GM19035 (cell line): ENCODE data around the gene RNU6-7.

Experiments used
- ATAC-seq: cut with Tn5 transposase; IDR thresholded peaks from one replicate; pipeline ENCODE4 v1.9.1; 2021; ENCODE audit not compliant: unreplicated experiment

The RNU6-7 gene

DNA sequence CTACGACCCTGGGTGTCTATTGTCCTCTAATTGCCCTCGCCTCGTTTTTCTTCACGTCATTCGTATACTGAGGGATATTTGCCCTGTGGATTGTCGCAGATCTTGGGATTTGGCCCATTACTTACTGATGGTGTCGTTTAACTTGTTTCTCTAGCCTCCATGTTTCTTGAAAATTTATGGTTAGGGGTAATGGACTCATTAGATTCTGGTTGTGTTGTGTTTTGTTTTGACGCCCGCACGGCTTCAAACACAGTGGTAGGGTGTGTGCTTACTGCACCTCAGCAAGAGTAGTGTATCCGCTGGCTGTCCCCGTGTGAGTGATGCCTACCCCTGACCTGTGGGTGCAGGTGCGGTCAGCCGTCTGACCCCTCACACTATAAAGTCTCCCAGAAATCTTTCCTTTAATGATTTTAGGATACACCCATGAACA, 2.1 kb downstream of the RNU6-7 start:
- ATAC-seq, result no peak

DNA sequence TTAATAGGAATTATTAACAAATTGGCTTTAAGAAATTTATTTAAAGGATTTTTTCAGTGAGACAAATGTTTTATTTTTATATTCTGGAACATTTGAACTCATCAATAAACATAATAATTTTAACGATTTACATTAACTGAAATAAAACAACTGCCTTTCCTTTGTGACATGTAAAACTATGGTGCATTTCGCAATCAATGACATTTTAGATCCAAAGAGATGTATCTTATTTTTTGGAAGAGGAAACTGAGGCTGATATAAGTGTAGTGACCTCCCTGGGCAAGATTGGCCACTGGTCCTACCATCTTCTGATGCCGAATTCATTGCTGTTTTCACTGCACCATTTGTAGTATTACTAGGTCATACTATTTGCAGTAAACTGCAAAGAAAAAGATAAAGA, 3.7 kb downstream of the RNU6-7 start:
- ATAC-seq, result no peak

DNA sequence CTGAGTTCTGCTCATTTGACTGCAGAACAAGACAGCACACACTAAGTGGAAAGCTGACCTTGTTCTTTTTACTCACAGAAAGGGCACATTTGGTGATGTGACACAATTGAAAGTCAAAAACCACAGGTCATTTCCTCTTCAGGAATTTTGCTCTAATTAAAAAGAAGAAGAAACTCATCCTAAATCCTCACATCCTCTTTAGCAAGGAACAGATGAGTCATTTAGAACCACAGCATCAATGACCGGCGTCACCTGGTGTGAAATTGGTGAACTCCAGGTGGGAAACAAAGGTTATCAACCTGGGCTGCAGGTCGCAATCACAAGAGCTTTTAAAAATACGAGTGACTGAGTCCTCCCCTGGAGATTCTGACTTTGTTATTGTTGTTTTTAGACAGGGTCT, 4.1 kb downstream of the RNU6-7 start:
- no peak for ATAC-seq

DNA sequence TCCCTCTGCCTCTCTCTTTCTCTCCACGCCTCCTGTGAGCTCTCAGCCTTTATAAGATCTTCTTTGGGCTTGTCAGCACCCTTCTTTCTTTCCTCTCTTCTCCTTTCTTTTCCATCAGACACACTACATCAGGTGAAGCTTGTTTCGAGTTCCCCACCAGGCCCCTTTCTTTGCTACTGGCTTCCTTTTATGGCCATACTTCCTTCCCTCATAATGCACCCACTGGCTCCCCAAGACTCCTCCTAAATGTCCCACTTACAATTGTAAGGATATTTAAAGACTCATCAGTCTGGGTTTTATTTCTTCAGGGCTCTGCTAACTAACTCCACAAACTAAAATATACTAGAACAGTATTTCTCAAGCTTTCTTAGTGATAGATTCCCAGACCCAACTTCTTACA, 4.7 kb downstream of the RNU6-7 start:
- no peak for ATAC-seq

DNA sequence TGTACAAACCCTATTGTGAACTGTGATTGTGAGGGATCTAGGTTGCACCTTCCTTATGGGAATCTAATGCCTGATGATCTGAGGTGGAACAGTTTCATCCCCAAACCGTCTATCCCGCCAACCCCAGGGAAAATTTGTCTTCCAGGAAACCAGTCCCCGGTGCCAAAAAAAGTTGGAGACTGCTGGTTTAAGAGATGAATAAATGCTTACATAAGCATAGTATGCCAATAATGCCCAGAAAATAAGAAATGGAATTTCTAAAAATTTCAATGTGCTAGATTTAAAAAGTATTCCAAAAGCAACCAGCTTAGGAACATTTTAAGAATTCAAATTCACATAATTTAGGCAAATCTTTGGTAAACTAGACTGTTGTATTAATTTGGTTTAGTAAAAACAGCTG, 6.6 kb downstream of the RNU6-7 start:
- ATAC-seq, result no peak

DNA sequence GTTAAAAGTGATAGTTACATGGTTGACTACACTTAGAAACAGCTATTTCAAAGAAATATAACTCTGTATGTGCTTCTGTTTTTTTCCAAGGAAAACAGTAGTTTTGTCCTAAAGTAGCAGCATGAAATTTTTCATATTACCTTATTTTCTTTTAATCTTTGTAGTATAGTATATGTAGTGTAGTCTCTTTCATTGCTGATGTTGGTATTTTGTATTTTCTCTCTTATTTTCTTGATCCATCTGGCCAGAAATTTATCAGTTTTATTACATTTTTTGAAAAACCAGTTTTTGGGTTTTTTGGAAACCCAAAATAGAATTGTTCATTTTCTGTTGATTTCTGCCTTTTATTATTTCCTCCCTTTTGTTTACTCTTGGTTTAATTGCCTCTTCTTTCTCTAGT, 7.6 kb downstream of the RNU6-7 start:
- no peak for ATAC-seq

DNA sequence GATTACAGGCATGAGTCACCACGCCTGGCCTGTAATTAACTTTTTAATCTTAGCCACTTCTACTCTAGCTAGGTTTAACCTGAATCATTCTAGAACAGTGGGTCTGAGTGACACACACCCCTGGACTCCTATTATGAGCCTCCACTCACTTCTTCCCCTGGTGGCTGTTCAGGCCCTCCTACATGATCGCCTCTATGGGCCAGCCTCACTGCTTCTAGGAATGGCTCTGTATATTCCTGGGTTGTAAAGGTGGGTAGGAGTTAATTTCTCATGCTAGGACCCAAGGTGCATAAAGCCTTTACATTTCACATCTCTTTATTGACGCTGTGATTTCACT, 9.2 kb downstream of the RNU6-7 start:
- no peak for ATAC-seq

DNA sequence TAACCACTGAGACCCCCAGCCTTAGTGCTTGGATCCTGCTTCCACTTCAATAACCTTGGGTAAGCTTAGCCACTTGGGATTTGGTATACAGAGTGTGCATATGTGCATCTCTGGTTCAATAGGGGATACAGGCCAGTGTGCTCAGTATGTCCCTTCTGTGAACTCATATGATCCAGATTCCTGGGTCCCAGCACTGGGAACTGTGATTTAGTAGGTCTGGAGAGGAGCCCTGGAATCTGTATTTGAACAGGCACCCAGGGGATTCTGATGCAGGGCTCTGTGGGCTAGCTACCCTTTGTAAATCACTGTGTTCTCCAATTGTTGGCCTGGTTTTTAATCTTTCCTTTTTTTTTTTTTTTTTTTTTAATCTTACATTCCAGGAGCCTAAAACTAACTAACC, 11.0 kb downstream of the RNU6-7 start:
- ATAC-seq, result no peak

DNA sequence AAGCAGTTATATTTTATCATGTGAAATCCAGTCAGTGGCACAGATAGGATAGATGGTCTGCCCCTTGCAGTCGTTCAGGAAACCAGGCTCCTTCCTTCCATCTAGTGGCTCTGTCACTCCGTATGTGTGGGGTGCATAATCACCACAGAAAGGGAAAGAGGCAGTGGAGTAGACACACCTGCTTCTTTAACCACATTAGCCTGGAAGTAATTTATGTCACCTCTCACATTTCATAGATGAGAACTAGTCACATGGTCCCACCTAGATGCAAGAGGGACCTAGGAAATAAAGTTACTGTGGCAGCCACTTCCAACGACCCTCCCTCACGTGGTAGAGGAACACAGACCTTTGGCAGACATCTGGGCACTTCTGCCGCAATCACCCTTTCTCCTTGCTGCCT, 15.5 kb downstream of the RNU6-7 start:
- no peak for ATAC-seq

DNA sequence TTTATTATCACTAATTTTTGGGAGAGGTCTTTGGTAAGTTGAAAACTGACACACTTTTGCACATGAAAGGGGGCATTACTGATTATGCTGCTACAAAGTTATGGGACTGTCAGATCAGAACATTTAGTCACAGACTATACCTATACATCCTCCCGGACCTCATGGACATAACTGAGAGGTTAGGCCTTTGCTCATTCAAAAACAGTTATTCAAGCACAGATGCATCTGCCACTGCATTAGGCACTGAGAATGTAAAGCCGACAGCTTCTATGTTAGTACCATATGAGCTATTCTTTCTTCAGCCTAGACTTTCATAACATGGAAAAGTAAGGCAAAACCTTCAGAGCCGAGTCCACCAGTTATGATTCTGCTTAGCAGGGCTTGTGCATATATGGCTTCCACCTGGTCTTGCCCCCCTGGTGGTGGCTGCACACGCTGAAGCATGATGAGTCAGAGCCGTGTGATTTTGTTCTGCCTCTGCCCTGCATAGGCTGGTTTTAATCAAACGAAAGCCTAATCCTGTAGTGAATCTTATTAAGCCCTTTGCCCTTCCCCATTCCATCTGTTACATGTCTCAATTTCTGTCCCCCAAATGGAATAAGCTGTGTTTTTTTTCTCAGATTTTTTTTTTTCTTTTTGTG, 23.0 kb downstream of the RNU6-7 start:
- ATAC-seq, result no peak

DNA sequence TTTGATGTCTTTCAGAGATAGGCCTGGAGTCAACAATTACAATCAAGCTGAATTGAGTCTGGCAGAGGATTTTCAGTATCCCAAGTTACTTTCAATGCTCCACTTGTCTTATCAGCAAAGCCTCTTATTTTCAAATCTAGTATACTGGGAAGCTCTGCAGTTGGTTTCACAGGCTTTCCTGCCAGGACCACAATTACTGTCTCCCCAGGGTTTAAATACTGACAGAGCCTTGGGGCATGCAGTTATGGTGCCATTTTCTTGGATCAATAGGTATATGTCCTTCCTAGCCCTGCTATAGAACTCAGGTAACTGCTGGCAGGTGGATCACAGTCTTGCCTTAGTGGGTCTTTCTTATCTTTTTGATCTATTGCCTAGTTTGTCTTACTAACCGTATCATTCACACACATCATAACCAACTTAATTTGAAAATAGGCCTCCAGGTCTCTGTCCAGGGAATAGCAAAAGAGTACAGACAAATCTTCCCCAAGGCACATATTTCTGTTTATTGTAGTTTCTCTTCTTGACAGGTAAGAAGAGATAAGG, 23.6 kb downstream of the RNU6-7 start:
- no peak for ATAC-seq

DNA sequence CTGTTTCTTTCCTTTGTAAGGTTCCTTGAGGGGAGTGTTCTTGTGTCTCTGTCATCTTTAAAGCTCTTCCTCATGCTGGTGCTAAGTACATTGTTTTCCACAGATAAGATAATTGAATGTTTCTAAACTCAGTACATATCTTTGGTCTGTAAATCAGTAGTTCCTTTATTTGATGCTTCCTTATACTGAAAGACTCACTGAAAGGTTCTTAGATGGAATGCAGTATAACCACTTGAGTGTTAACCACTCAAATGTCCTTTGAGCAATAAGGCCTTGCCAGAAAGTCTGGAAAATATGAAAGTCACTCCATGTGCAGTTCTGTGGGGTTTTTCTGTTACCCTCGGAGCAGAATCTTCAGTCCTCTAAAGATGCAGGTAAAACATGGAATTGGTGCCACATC, 24.2 kb downstream of the RNU6-7 start:
- no peak for ATAC-seq

DNA sequence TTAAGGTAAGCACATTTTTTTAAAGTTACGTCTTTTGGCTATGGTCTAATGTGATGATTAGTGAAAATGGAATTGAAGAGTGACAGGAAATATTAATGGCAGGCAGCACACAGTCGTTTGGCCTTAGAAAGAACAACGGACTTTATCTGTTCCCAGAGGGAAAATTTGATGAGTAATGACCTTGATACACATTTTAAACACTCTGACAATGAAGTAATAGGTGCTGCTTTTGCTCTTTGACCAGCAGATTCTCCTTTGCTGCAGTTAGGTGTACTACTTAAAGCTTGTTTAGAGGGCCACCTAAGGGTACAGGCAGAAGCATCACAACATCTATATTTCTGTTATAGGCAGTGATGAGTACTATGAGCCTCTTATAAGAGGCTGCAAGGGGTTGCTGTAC, 28.3 kb downstream of the RNU6-7 start:
- no peak for ATAC-seq

DNA sequence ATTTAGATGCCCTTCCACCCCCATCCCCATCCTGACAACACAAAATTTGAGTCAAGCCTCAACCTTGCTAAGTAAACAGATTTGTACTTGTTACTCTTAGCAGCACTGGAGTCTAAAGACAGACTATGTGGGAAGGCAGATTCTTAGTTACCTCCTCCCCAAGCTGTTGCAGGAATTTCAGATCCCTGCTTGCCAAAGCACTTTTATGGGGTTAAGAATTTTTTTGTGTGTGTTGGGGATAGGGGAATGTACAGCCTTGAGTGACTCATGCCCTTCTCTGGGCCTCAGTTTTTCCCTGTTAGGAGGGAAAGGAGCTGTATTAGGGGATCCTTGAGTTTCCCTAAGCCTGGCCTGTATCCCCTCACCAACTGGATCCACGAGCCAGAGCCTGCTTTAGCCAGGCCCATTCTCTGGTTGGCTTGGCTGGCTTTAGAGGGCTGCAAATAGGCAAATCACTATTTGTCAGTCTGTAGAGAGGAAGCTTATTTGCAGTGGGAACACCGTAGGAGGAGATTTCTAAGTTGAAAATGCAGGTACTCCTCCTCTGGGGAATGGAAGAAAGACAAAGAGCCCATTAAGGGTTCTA, 28.9 kb downstream of the RNU6-7 start:
- no peak for ATAC-seq

DNA sequence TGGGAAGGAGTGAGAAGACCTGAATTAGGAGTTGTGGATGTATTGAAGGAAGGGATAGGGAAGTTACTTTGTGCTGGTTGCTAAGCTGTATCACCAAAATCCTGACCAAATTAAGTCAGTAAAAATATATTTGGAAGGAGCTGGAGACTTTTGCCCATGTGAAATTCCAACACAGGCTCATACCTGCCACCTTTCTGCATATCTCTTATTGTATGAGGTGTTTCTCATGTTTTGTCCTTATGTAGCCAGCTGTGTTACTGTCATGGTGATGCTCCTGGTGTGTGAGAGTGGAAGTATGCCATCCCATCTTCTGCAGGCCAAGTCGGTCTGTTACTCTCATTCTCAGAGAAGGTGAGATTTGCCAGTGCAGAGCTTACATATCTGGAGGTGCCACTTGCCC, 30.6 kb downstream of the RNU6-7 start:
- no peak for ATAC-seq

DNA sequence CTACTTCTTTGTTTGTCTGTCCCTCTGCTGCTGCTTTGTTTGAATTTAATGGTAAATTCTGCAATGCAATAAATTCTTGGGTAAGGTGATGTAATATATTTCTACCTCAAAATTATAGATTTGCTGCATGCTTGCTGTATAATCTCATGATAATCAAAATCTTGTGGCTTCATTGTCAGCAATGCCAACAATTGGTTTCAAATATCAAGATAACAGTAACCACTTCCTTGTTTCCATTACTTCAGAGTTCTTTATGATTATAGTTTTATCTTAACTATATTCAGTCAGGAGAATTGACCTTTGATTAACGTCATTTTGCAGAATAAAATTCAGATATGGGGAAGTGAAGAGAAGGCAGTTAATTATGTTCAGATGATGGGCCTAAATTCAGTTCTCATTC, 31.4 kb downstream of the RNU6-7 start:
- ATAC-seq, result no peak

DNA sequence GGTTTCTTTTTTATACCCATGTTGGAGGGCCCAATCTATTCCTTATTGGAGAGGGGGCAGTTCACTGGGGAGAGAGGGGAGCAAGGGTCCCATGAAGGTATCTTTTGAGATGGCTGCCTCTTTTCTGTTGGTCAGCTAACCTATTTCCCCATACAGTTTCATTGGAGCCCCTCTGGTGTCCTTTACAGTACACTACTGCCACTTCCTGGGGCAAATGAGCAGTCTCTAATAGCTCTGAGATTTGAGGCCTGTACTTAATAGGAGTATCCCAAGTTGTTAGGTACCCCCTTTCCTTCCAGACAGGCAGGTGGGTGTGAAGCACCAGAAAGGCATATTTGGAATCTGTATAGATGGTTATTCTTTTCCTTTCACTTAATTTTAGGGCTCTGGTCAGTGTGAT, 42.6 kb downstream of the RNU6-7 start:
- no peak for ATAC-seq

DNA sequence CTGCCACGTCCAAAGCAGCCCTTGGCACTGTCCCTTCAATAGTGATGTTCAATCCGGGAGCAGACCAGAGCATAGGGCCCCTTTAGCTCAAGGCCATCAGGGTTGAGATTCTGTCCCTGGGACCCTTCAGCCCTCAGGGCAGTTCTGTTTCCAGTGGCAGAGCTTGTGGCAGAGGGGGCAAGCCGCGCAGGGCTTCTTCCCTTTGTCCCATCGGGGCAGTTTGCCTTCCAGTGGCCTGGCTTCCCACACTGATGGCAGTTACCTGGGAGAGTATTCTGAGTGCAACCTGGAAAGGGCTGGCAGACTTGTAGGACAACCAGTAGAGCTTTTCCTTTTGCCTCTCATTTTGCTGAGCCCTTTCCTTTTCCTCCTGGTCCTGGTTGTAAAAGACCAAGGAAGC, 44.9 kb downstream of the RNU6-7 start:
- no peak for ATAC-seq

DNA sequence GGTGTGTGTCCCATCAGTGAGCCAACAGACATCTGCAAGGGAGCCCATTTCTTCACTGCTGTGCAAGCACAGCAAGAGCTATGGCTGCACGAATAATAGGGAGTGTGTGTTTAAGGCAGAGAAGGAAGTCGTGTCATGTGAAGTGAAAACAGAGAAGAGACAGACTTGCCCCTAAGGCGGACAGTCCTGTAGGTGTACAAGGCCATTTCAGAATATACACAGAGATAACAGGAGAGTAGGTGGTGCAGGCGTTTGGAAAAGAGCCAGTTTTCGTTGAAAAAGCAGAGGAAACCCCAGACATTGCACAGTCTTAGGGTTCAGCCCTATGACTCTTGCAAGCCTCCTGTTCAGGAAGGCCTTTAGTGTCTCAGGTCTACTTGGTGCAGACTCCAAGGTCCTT, 47.5 kb downstream of the RNU6-7 start:
- no peak for ATAC-seq

DNA sequence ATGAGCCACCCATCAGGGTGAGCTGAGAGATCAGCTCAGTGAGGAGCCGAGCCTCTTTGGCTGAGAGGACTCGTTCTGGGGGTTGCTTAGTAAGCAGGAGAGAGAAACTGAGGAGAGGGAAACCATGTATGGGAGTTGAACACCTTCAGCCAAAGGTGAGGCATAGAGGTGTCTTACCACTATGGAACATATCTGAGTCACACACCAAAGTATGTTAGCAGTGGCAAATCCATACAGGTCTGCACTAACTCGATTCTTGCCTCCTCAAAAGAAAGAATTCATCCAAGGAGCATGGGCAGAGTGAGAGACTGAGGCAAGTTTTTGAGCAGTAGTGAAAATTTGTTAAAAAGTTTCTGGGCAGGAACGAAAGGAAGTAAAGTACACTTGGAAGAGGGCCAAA, 47.9 kb downstream of the RNU6-7 start:
- no peak for ATAC-seq

DNA sequence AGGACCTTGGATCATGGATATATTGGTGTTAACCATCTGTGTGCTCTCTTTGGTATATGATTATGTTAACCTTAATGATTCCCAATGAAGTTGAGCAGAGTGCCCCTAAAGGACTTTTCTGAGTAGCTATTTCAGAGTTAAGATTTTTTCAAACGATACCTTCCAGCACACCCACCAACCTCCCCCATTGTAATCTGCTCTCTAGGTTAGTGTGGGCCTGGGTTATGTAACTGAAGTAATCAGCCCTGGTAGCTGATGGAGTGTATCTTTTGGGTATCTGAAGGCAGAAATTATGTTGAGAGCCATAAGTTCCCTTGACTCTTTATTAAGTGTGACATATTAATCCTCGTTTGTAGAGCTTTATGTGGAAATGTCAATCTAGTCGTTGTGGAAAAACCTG, 48.8 kb downstream of the RNU6-7 start:
- ATAC-seq, result no peak

DNA sequence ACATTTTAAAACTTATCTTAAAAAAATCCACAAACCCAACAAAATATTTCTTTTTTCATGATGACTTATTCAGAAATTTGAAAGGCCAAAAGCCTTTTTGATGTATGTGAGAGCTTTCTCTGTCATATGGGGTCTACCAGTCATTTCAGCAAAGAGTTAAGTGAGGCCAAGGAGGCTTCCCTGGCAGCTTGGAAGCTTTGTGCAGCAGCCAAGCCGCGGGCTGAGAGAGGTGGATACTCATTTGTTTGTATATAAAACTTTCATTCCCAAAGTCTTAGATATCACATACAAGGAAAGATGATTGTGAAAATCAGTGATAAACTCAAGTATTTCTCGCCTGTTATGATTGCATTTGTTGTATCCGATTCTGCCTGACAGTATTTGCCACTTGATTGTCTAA, 49.7 kb downstream of the RNU6-7 start:
- ATAC-seq, result no peak
